Mucosa of descending colon (tissue), 3 donors: Measurements from ENCODE around the gene RNASEH2C. TPM values are rescaled to one million over a fixed set of nuclear protein-coding genes. Genes with fewer than 3 reads are reported as not detected.

ENCODE experiments used
- ATAC-seq: fragments of 200-7000 bp; cut with Tn5 transposase; one replicate; pipeline ENCODE4 v1.9.1; 2020; ENCODE audit warnings: mild to moderate bottlenecking, moderate library complexity
- DNase-seq, 3 donors: peaks; one replicate each; pipeline ENCODE4 v3.0.0-alpha.2; 2020
- H3K36me3 ChIP-seq: fragments of 200-600 bp; one replicate; pipeline ENCODE4 v1.8.0; 2021; ENCODE audit warnings: low read depth, mild to moderate bottlenecking
- H3K4me1 ChIP-seq: fragments of 200-600 bp; one replicate; pipeline ENCODE4 v1.8.0; 2021; ENCODE audit warnings: low read depth, mild to moderate bottlenecking
- H3K4me3 ChIP-seq: fragments of 200-600 bp; one replicate; pipeline ENCODE4 v1.8.0; 2021; ENCODE audit warnings: mild to moderate bottlenecking
- H3K9me3 ChIP-seq: fragments of 200-600 bp; one replicate; pipeline ENCODE4 v1.8.0; 2021; ENCODE audit warnings: mild to moderate bottlenecking
- intact Hi-C, 2 donors: fragments of 100-400 bp; cut with DNase I in 1 of 2; cut with micrococcal nuclease in 1 of 2; formaldehyde crosslinking; loops; one replicate each; pipeline versions ENCODE4 v1.11.0 to v1.11.1; 2022; cut with DNase I, micrococcal nuclease
- total RNA-seq, 3 donors: library from RNA; stranded (reverse); fragmentation: NEBNext Ultra II Directional in 2 of 3; extraction: Animal tissue kit (Norgen Biotek cat#: 25700) in 2 of 3; gene quantifications; one replicate each; pipeline versions ENCODE4 v1.2.1 to v1.2.4, GENCODE V29; 2021 to 2023
- TF ChIP-seq, protein P1 (sequence below): fragments of 200-600 bp; IDR thresholded peaks from one replicate; pipeline ENCODE4 v1.8.0; 2022; ENCODE audit warnings: antibody characterized with exemption, mild to moderate bottlenecking
- donor health status: DM: no; HTN: no; CAD: no; lungs with moderate emphysema.
- donor health status: DM: no; HTN: no; CAD: no.
- donor health status: DM: no; HTN: yes; CAD: no.

RNASEH2C gene
- total RNA-seq, 3 donors from 2014 or later: 25.9 to 61.9 (median 28.8) TPM

DNA sequence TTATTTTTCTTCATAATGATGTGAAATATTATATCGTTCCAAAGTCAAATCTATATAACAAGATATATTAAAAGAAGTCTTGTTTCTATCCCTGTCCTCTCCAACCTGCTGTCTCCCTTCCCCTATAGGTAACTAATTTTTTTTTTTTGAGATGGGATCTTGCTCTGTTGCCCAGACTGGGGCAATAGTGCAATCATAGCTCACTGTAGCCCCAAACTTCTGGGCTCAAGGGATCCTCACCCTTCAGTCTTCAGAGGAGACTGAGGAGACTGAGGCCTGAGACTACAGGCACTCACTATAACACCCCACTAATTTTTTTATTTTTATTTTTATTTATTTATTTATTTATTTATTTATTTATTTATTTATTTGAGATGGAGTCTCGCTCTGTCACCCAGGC lies 47.6 kb downstream of the RNASEH2C start:
- no peaks in the 10 kb centered on the region for H3K4me1 ChIP-seq
- no peaks in the 10 kb centered on the region for H3K36me3 ChIP-seq
- no peaks in the 10 kb centered on the region for H3K9me3 ChIP-seq
- TF ChIP-seq, protein P1, sequence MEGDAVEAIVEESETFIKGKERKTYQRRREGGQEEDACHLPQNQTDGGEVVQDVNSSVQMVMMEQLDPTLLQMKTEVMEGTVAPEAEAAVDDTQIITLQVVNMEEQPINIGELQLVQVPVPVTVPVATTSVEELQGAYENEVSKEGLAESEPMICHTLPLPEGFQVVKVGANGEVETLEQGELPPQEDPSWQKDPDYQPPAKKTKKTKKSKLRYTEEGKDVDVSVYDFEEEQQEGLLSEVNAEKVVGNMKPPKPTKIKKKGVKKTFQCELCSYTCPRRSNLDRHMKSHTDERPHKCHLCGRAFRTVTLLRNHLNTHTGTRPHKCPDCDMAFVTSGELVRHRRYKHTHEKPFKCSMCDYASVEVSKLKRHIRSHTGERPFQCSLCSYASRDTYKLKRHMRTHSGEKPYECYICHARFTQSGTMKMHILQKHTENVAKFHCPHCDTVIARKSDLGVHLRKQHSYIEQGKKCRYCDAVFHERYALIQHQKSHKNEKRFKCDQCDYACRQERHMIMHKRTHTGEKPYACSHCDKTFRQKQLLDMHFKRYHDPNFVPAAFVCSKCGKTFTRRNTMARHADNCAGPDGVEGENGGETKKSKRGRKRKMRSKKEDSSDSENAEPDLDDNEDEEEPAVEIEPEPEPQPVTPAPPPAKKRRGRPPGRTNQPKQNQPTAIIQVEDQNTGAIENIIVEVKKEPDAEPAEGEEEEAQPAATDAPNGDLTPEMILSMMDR: no peak
- no peak for ATAC-seq
- DNase-seq: no peak
- intact Hi-C loops: no loop called here
- no peak overlapping the region for H3K4me3 ChIP-seq

DNA sequence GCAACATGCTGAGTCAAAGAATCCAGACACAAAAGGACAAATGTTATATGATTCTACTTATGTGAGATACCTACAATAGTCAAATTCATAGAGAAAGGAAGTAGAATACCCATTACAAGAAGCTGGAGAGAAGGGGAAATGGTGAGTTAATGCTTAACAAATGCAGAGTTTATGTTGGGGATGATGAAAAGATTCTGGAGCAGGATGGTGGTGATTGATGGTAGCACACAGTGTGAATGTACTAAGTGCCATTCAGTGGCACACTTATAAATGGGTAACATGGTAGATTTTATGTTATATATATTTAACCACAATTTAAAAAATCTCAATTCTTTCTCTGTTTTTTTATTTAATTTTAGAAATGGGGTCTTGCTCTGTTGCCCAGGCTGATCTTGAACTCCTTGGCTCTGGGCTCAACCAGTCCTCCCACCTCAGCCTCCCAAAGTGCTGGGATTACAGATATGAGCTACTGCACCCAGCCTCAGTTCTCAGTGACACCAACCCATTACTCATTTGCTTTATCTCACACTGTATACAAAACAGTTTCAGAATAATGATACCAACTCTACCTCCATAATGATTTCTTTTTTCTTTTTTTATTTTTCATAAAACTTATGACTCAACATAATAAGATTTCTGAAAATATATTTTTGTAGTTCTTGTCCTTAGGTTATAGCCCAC lies 48.3 kb downstream of the RNASEH2C start:
- no peak for ATAC-seq
- no peaks in the 10 kb centered on the region for H3K4me1 ChIP-seq
- intact Hi-C loops: no loop called here
- TF ChIP-seq, protein P1: no peak
- no peaks in the 10 kb centered on the region for H3K9me3 ChIP-seq
- no peak for DNase-seq
- no peaks in the 10 kb centered on the region for H3K36me3 ChIP-seq
- H3K4me3 ChIP-seq: no peak overlapping the region

Other genes with a start within 250 kb of the RNASEH2C start
- over 10,000 TPM; 10,779 to 14,350 (median 11,224) TPM for gene MALAT1, start 221.8 kb downstream of the RNASEH2C start, total RNA-seq
- gene SCYL1, start 195.7 kb downstream of the RNASEH2C start, total RNA-seq: 10 to 100 TPM; 60.1 to 77.4 (median 60.3) TPM
- 100 to 1,000 TPM in 1 of 3 donors, 10 to 100 TPM in 2; 22.6 to 133 (median 36.7) TPM for gene LTBP3, start 162.4 kb downstream of the RNASEH2C start, total RNA-seq
- gene ZNRD2, start 150.3 kb downstream of the RNASEH2C start, total RNA-seq: 10 to 100 TPM; 20.9 to 24.6 (median 21.0) TPM
- 10 to 100 TPM; 26.4 to 61.2 (median 28.5) TPM for gene FAM89B, start 148.3 kb downstream of the RNASEH2C start, total RNA-seq
- 100 to 1,000 TPM in 1 of 3 donors, 10 to 100 TPM in 2; 65.8 to 208 (median 65.9) TPM for gene EHBP1L1, start 144.7 kb downstream of the RNASEH2C start, total RNA-seq
- gene KCNK7, start 125.0 kb downstream of the RNASEH2C start, total RNA-seq: 1 to 10 TPM in 2 of 3 donors, under 1 TPM in 1; 0.49 to 1.7 (median 1.5) TPM
- 100 to 1,000 TPM in 1 of 3 donors, 10 to 100 TPM in 2; 81.6 to 109 (median 95.7) TPM for gene MAP3K11, start 106.6 kb downstream of the RNASEH2C start, total RNA-seq
- 10 to 100 TPM; 42.5 to 53.4 (median 47.5) TPM for gene PCNX3, start 105.0 kb downstream of the RNASEH2C start, total RNA-seq
- 10 to 100 TPM; 23.2 to 52.5 (median 28.1) TPM for gene SIPA1, start 82.7 kb downstream of the RNASEH2C start, total RNA-seq
- 10 to 100 TPM; 69.1 to 89.6 (median 71.0) TPM for gene RELA, start 57.9 kb downstream of the RNASEH2C start, total RNA-seq
- gene KAT5, start 8.5 kb downstream of the RNASEH2C start, total RNA-seq: 10 to 100 TPM; 70.9 to 92.0 (median 90.5) TPM
- 10 to 100 TPM; 21.2 to 21.8 (median 21.3) TPM for gene AP5B1, start 60.2 kb upstream of the RNASEH2C start, total RNA-seq
- gene OVOL1, start 66.3 kb upstream of the RNASEH2C start, total RNA-seq: 10 to 100 TPM; 16.5 to 48.6 (median 34.3) TPM
- 1 to 10 TPM; 1.1 to 9.4 (median 1.4) TPM for gene SNX32, start 113.2 kb upstream of the RNASEH2C start, total RNA-seq
- gene CFL1, start 137.4 kb upstream of the RNASEH2C start, total RNA-seq: 1,000 to 10,000 TPM; 1,004 to 2,046 (median 1,725) TPM
- 10 to 100 TPM; 48.0 to 81.8 (median 58.7) TPM for gene MUS81, start 139.6 kb upstream of the RNASEH2C start, total RNA-seq
- gene EFEMP2, start 152.0 kb upstream of the RNASEH2C start, total RNA-seq: 10 to 100 TPM; 11.7 to 67.0 (median 15.3) TPM
- gene CTSW, start 159.0 kb upstream of the RNASEH2C start, total RNA-seq: 1 to 10 TPM; 1.2 to 3.2 (median 2.8) TPM
- 10 to 100 TPM; 35.8 to 52.8 (median 47.0) TPM for gene FIBP, start 167.7 kb upstream of the RNASEH2C start, total RNA-seq
- gene CCDC85B, start 169.9 kb upstream of the RNASEH2C start, total RNA-seq: 10 to 100 TPM in 1 of 3 donors, 1 to 10 TPM in 2; 4.5 to 22.3 (median 9.2) TPM
- 1 to 10 TPM; 1.2 to 1.6 (median 1.2) TPM for gene FOSL1, start 179.6 kb upstream of the RNASEH2C start, total RNA-seq
- gene C11orf68, start 198.3 kb upstream of the RNASEH2C start, total RNA-seq: 10 to 100 TPM; 24.9 to 42.2 (median 28.8) TPM
- 10 to 100 TPM; 39.9 to 74.8 (median 61.6) TPM for gene DRAP1, start 198.6 kb upstream of the RNASEH2C start, total RNA-seq
- gene TSGA10IP, start 224.7 kb upstream of the RNASEH2C start, total RNA-seq: under 1 TPM in 1 of 3 donors, not detected in 2; 0.19 TPM
- 10 to 100 TPM; 40.1 to 60.2 (median 41.8) TPM for gene SART1, start 240.9 kb upstream of the RNASEH2C start, total RNA-seq